Nephron progenitor cell (in vitro differentiated cells): Measurements from ENCODE around the gene CNTN1.

Source experiments
- DNase-seq: peaks from one replicate; pipeline ENCODE4 v3.0.0; 2021
- H3K27ac Mint-ChIP-seq: 2 replicates; pipeline ENCODE4 v1.8.0; 2021; ENCODE audit warnings: mild to moderate bottlenecking, moderate library complexity, mixed read lengths
- H3K27me3 Mint-ChIP-seq: 2 replicates; pipeline ENCODE4 v1.8.0; 2021; ENCODE audit warnings: mild to moderate bottlenecking, low read depth, mixed read lengths; ENCODE audit not compliant: poor library complexity
- H3K36me3 Mint-ChIP-seq: 2 replicates; pipeline ENCODE4 v1.8.0; 2021; ENCODE audit warnings: low read depth, mixed read lengths
- H3K4me1 Mint-ChIP-seq: 2 replicates; pipeline ENCODE4 v1.8.0; 2021; ENCODE audit warnings: mixed read lengths
- H3K4me3 Mint-ChIP-seq: 2 replicates; pipeline ENCODE4 v1.8.0; 2021; ENCODE audit warnings: mild to moderate bottlenecking, moderate library complexity, mixed read lengths
- H3K9me3 Mint-ChIP-seq: 2 replicates; pipeline ENCODE4 v1.8.0; 2021; ENCODE audit warnings: mild to moderate bottlenecking, moderate library complexity, mixed read lengths
- TF ChIP-seq, protein P1 (sequence below): fragments of 200-600 bp; sonication (generic); IDR thresholded peaks from 2 replicates; pipeline ENCODE4 v1.5.0; 2021; ENCODE audit warnings: antibody characterized with exemption

The CNTN1 gene

DNA sequence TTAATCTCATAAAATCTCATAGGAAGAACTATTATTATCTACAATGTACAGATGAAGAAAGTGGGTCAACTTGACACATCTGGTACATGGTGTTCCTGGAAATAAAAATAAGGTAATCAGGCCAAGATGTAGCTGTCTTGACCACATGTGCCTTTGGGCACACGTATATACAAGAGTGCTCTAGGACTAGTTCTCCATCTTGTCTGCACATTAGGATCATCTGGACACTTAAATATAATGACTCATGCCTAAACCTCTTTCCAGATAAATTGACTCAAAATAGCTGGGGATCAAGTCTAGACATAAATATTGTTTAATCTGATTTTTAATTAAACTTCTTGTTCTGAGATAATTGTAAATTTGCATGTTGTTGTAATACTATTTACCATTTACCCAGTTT, 182.6 kb downstream of the CNTN1 start:
- Mint-ChIP-seq H3K36me3 (no peaks in the 10 kb centered on the region), H3K4me3 (no peak overlapping the region), H3K27me3 (no peaks in the 10 kb centered on the region), H3K27ac (no peak overlapping the region), H3K9me3 (no peaks in the 10 kb centered on the region), H3K4me1 (no peaks in the 10 kb centered on the region)
- TF ChIP-seq, protein P1, sequence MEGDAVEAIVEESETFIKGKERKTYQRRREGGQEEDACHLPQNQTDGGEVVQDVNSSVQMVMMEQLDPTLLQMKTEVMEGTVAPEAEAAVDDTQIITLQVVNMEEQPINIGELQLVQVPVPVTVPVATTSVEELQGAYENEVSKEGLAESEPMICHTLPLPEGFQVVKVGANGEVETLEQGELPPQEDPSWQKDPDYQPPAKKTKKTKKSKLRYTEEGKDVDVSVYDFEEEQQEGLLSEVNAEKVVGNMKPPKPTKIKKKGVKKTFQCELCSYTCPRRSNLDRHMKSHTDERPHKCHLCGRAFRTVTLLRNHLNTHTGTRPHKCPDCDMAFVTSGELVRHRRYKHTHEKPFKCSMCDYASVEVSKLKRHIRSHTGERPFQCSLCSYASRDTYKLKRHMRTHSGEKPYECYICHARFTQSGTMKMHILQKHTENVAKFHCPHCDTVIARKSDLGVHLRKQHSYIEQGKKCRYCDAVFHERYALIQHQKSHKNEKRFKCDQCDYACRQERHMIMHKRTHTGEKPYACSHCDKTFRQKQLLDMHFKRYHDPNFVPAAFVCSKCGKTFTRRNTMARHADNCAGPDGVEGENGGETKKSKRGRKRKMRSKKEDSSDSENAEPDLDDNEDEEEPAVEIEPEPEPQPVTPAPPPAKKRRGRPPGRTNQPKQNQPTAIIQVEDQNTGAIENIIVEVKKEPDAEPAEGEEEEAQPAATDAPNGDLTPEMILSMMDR, result no peak
- no peak for DNase-seq

DNA sequence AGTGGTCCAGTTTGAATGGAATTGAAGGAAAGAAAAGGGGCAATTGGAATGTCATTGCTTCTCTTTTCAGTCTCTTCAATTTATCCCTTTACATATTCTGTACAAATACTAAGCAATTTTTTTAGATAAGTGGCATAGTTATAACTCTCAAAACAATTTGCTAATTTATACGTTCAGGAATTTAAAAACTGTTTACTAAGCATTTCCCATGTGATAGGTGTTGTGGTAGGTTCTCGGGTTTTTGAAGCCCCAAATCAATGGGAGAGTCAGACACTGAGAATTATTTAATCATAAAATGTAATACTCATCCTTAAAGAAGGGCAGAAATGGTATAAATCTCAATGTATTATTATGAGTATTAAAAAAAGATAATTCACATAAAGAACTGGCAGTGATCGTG, 197.1 kb downstream of the CNTN1 start:
- Mint-ChIP-seq H3K36me3 (no peaks in the 10 kb centered on the region), H3K9me3 (no peaks in the 10 kb centered on the region), H3K4me1 (no peaks in the 10 kb centered on the region), H3K4me3 (no peak overlapping the region), H3K27ac (no peak overlapping the region), H3K27me3 (no peaks in the 10 kb centered on the region)
- DNase-seq, result no peak
- TF ChIP-seq, protein P1, result no peak

DNA sequence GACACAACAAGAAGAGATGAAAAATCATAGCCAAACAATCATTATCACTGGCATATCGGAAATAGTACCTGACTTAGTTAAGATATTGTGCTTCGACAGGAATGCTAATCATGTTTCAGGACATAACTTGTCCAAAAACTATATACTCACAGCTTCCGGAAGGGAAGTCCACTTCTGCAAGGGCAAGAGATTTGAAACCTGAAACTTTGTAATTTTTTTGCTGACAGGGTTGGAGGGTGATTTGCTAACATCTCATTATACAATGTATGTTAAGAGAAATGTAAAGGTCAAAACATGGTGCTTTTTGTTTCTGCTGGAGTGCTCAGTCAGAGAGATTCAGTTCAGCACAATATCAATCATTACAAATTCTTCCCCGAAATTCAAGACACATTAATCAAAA, 200.3 kb downstream of the CNTN1 start:
- no peak overlapping the region for H3K4me3 Mint-ChIP-seq
- TF ChIP-seq, protein P1, result no peak

DNA sequence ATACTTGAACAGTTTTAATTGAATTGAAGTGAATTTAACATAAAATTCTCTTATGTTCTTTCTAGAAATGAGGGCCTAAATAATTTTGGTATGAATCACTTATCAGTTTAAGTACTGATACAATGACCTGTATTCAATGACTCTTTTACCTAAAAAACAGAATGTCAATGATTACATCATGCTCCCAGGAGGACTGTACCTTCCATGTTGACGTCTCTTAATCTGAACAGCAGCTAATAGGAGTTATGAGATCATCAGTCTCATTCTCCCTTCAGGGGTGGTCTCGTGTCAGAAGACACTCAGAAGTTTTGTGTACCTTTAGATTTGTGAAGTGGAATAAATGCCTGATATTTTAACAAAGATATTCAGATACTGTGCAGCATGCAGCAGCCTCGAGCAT, 206.3 kb downstream of the CNTN1 start:
- no peaks in the 10 kb centered on the region for H3K9me3 Mint-ChIP-seq
- no peaks in the 10 kb centered on the region for H3K27me3 Mint-ChIP-seq
- no peaks in the 10 kb centered on the region for H3K36me3 Mint-ChIP-seq
- H3K27ac Mint-ChIP-seq, result no peak overlapping the region
- no peak overlapping the region for H3K4me3 Mint-ChIP-seq
- no peak for DNase-seq
- H3K4me1 Mint-ChIP-seq, result no peaks in the 10 kb centered on the region
- TF ChIP-seq, protein P1, result no peak

More for the DNA sequence above, 200.3 kb downstream of the CNTN1 start:
- H3K36me3 Mint-ChIP-seq, result no peaks in the 10 kb centered on the region
- no peak overlapping the region for H3K27ac Mint-ChIP-seq
- no peaks in the 10 kb centered on the region for H3K9me3 Mint-ChIP-seq
- no peaks in the 10 kb centered on the region for H3K4me1 Mint-ChIP-seq
- H3K27me3 Mint-ChIP-seq, result no peaks in the 10 kb centered on the region
- no peak for DNase-seq

DNA sequence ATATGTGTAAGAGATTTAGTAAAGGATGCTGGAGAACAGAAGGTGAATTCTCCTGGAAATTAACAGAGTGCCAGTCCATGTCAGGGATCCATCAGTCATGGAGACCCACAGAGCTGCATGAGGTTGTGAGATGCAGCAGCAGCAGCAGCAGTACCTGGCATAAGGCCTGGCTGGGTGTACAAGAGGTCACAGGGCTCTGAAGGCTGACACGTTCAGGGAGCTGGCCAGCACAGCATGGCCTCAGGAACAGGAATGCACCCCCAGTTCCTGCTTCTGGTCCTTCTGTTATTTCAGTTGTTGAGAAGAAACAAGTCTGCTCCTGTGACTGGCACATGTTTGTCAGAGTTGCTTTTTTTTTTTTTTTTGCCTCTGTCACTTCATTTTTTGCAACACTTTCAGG, 210.8 kb downstream of the CNTN1 start:
- H3K4me3 Mint-ChIP-seq, result no peak overlapping the region
- H3K27ac Mint-ChIP-seq, result no peak overlapping the region
- peaks cover under 1% of the 10 kb centered on the region for H3K27me3 Mint-ChIP-seq
- TF ChIP-seq, protein P1, result no peak
- no peaks in the 10 kb centered on the region for H3K9me3 Mint-ChIP-seq
- no peaks in the 10 kb centered on the region for H3K4me1 Mint-ChIP-seq
- H3K36me3 Mint-ChIP-seq, result no peaks in the 10 kb centered on the region
- no peak for DNase-seq

DNA sequence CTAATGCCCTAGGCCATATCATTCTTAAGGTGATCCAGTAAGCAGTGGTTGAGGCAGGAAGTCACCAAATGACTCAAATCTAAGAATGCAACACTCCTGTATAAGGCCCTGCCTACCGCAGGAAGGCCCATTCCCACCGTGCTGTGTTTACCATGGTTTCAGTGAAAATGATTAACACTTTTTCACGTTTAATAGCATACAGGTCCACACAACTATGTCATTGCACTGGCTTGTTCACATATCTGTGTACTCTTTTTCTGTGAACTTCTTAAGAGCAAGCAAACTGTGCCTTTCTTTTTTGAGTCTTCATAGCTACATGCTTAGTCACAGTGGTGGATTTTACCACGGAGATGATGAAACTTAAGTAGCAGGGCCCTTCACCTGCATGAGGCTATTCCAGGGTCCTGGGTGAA, 214.9 kb downstream of the CNTN1 start:
- TF ChIP-seq, protein P1, result no peak
- H3K4me3 Mint-ChIP-seq, result no peak overlapping the region
- peaks cover 3% of the 10 kb centered on the region for H3K27me3 Mint-ChIP-seq
- H3K9me3 Mint-ChIP-seq, result no peaks in the 10 kb centered on the region
- no peaks in the 10 kb centered on the region for H3K36me3 Mint-ChIP-seq
- DNase-seq, result no peak
- H3K27ac Mint-ChIP-seq, result no peak overlapping the region
- no peaks in the 10 kb centered on the region for H3K4me1 Mint-ChIP-seq
